Left lobe of liver (tissue), 2 donors: ENCODE measurements around the gene HSPA12B. TPM values are rescaled to one million over a fixed set of nuclear protein-coding genes. Genes with fewer than 3 reads are reported as not detected.
A peak's percentile ranks its signal among the peaks of the same experiment; 100 is the strongest.

ENCODE experiments used
- ATAC-seq: fragments of 200-7000 bp; cut with Tn5 transposase; one replicate; pipeline ENCODE4 v1.9.1; 2020; ENCODE audit warnings: mild to moderate bottlenecking, moderate library complexity
- DNase-seq: peaks from one replicate; pipeline ENCODE4 v3.0.0-alpha.2; 2020; ENCODE audit warnings: low spot score
- total RNA-seq: library from RNA; stranded (reverse); gene quantifications from one replicate; pipeline ENCODE4 v1.2.1, GENCODE V29; 2021
- donor health status: DM: no; HTN: no; CAD: no; lungs with moderate emphysema.
- donor health status: DM: no; HTN: yes; CAD: no.

The HSPA12B gene
- total RNA-seq, 1 donor from 2014 or later, result 1.4 TPM

DNA sequence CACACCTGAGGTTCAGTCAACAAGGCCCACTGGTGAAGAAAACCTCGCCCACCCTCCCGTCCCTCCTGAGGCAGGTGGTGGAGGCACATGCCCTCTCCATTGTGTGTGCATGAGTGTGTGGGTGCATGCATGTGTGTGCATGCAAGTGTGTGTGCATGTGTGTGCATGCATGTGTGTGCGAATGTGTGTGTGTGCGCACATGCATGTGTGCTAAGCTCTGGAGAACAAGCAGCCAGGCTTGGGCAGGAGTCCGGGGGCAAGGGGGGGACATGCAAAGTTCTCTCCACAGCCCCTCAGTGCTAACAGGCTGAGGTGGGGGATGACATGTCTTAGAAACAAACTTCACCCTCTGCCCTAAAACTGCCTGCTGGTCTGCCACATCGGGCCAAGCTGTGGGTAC is 3.1 kb upstream of the HSPA12B start:
- ATAC-seq, result no peak
- DNase-seq, result no peak

DNA sequence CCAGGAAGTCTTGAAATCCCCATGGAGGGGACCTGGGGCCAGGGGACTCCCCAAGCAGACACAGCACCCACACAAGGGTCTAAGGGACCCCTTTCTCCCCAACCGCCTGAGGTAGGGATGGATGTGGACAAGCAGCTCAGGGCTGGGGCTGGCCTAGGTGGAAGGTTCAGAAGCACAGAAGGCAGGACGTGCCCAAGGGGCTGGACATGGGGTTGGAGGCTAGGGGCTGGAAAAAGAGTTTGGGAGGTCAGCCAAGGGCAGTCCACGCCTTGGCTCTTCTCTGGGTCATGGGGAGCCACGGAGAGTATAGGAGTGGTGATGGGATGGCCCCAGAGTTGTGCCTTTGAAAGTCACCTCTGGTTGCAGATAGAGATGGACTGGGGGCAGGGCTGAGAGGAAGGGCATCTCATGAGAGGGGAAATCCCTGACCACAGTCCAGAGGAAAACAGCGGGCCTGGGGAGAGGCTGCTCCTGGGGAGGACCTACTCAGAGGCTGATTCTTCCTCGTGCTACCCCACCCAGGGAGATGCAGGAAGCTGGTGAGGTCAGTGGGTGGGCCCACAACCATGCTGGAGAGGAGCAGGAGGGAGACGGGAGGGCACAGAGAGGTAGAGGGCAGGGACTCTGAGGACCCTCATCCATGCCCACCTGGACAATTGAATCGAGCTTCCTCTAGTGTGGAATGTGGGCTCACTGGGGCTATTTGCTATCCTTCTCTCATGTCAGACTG is 2.5 kb upstream of the HSPA12B start:
- DNase-seq, result no peak

DNA sequence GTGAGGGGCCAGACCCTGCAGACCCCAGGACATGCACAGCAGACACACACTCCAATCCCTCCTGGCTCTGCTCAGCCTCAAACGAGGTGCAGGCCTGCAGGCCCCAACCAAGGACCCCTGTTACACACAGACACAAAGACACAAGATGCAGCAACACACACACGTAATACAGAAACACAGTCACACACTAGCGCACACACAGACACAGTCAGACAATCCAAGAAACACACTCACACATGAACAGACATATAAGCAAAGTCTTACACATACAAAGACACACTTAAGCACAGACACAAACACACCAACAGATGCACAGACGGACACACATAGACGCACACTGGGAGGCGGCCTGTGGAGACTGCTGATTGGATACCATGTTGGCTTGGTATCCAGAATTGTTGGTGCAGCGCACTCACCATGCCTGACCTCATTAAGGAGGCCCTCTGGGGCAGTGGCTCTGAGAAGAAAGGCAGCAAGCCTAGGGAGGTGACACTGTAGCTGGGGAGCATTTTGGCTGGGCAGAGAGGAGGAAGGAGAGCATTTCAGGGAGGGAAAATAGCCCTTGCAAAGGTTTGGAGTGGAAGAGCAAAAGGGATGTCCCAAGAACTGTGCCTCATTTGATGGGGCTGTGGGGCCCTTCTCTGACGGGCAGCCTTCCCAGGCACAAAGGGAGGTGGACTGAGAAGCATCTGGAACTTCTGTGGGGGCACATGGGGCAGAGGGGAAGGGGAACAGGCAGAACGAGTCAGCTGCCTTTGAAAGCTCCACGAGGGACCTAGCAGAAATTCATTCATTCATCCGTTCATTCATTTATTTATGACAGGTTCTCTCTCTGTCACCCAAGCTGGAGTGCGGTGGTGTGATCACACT is 1.4 kb upstream of the HSPA12B start:
- DNase-seq (no peak), ATAC-seq (no peak)

More for the DNA sequence above, 2.5 kb upstream of the HSPA12B start:
- no peak for ATAC-seq

DNA sequence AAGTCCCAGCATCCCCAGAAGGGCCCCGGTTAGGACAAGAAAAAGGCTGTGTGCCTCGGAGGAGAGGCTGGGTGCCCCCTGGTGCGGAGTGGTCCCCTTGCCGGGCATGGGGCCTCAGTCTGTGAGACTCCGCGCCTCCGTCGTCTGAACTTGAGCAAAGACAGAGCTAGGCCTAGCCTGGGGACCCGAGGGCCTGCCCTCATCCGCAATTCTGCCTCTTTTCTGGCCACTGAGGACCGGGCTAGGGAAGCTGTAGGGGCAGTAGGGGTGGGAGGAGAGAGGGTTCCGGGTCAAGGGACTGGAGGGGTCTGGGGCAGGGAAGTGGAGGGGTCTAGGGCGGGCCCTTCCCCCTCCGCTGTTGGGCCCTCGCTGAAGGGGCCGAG is 550 bp upstream of the HSPA12B start:
- no peak for ATAC-seq
- DNase-seq, result no peak

DNA sequence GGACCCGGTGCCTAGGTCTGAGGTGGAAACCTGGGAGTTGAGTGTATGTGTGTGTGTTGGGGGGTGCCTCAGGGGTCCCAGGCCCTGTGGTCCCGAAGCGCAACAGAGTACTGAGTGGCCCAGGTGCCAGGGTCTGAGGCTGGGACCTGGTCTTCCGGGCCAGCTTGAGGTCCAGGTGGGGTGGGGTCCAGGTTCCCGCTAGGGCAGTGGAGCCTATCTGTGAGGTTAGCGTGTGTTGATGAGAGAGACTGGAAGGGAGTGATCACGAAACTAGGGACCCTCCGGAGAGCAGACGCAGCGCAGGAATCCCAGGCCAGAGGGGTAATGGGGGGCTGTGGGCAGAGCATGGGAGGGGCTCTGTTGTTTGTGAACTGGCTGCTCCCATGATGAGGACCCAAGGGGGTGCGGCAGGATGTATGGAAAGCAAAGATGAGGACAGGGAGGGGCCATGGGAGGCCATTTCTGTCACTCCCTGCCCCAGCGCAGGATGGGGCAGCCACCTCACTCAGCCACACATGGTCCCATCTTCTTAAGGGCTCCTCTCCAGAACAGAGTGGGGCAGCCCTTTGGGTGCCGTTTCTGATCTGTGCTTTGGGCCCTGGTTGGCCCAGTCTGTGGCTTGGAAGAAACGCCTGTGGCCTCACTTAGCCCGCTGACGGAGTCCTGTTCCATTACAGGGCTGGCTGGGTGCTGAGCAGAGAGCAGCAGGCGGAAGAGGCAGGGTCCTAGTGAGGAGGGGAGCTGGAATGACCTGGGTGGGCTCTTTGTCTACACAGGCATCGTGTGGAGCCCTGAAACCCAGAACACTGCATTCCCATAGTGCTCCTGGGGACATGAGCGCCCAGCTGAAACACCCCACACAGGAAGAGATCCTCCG is 872 bp downstream of the HSPA12B start:
- DNase-seq (no peak), ATAC-seq (no peak)

DNA sequence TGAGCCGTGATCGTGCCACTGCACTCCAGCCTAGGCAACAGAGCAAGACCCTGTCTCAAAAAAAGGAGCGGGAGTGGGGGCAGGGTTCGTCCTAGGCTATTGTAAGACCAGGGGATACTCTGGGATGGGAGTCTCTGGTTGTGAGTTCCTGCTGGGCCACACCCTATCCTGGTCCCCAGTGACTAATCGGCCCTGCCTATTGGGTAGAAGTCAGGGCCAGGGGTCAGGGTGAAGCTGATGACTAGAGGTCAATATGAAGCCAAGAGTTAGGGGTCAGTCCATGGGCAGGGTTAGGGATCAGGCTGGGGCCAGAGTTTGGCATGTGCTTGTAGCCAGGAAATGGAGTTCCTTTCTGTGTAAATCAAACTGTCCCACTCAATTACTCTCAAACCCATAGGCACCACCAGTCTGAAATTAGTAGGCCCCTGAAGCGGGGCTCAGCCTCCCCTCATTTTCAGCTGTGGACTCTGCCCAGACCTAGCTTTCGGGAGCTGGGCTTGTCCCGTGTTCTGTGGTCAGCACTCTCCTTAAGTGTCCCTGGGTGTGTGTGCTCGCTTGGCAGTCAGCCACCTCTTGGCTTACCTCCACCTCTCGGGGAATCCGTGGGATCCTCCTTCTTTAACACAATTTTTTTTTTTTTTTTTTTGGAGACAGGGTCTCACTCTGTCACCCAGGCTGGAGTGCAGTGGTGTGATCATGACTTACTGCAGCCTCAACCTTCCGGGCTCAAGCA is 1.8 kb downstream of the HSPA12B start:
- DNase-seq (no peak), ATAC-seq (peak; percentile 19)

DNA sequence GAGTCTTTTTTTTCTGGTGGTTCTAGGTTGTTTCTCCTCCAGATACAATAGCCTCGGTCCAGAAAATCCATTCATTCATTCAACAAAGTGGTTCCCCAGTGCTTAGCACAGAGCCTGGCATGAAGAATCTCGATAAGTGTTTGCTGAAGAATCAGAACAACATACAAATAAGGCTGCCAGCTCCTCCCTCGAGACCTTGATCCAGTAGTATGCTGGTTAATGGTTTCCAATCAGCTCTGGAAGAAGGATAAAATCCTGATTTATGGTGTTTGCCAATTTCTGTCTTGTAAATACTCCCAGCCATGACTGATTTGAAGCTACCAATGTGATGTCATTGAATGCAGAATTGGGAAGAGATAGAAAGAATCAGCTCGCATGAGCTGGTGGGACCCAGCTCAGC is 3.3 kb downstream of the HSPA12B start:
- DNase-seq (no peak), ATAC-seq (no peak)

DNA sequence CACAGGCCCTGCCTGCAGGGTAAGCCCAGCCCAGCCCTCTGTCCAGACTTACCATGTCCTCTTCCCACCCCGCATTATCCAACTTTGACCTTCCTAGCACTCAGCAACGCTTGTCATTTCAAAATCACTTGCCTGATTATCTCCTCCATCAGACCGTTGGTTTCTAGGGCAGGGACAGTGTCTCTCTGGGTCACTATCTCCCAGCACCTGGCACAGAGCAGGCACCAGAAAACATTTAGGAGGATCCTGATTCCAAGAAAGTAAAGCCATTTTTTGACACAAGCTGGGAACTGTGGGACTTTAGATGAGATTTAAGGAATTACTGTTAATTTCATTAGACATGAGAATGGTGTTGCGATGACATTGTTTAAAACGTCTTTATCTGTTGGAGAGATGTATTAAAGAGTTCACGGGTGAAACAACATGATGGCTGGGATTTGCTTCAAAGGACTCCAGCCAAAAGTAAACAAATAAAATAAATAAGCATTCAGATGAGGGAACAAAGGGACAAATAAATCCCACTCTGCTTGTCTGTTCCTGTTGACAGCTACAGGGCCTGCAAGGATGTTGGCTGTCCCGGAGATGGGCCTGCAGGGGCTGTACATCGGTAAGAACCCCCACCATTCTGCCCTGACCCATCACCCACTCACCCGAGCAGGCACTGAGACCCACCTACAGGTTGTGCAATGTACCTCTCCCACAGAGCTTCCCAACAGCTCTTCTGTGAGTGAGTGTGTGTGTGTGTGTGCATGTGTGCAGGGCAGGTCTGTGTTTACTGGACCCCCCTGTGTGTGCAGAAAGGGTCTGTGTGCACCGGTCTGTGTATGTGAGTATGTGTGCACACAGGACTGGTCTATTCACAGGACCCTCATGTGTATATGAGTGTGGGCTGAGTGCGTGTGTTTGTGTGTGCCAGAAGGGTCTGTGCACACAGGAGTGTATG is 5.9 kb downstream of the HSPA12B start:
- ATAC-seq, result peak; percentile 76
- no peak for DNase-seq

DNA sequence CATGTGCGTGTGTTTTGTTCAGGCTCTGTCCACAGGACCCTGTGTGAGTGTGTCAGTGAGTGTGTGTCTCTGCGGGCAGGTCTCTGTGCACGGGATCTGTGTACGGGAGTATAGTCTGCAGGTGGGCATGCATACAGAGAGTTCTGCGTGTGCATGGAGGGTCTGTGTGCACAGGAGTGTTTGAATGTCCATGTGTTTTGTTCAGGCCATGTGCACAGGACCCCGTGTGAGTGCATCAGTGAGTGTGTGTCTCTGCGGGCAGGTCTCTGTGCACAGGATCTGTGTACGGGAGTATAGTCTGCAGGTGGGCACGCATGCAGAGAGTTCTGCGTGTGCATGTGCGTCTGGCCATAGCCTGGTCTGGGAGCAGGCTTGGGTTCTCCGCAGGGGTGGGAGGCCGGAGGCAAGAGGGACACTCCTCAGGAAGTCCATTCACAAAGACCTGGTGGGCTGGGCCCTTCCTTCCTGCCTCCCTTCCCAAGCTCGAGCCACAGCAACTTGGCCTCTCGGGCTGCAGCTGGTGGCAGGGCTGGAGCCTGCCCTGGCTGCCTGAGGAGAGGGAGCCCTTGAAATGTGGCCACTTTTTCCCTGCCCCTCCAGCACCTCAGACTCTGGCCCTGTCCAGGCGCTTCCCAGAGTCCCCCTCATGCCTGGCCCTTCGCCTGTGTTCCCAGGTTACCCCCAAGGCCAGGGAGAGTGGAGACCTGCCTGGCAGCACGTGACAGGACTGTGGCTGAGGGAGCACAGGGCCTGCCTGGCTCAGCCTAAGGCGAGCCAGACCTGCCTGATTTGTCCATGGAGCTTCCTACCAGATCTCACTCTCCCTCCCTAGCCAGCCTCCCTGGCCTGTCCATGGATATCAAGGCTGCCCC is 6.8 kb downstream of the HSPA12B start:
- no peak for DNase-seq

DNA sequence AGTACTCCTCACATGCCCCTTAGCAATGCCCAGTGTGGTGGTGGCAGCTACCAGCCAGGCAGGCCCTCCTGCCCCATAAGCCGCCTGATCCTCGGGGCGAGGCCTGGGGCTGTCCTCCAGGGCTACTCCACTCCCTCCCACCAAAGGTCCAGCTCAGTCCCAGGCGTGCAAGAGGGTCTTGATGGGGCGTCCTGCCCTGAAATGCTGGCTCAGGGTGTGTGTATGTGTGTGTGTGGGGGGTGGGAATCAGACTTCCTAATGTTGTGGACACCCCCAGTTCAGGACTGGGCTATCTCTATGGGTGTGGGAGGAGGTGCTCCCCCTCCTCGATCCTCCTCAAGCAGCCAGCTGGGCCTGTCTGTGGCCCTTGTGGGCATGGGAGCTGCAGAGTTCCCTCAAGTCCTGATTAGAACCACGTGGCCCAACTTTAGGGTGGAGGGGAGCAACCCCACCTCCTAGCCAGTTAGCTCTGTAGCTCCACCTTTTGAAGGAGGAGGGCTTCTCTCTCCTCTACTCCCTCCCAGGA is 7.5 kb downstream of the HSPA12B start:
- no peak for ATAC-seq
- no peak for DNase-seq

More for the DNA sequence above, 6.8 kb downstream of the HSPA12B start:
- peak; percentile 41 for ATAC-seq

DNA sequence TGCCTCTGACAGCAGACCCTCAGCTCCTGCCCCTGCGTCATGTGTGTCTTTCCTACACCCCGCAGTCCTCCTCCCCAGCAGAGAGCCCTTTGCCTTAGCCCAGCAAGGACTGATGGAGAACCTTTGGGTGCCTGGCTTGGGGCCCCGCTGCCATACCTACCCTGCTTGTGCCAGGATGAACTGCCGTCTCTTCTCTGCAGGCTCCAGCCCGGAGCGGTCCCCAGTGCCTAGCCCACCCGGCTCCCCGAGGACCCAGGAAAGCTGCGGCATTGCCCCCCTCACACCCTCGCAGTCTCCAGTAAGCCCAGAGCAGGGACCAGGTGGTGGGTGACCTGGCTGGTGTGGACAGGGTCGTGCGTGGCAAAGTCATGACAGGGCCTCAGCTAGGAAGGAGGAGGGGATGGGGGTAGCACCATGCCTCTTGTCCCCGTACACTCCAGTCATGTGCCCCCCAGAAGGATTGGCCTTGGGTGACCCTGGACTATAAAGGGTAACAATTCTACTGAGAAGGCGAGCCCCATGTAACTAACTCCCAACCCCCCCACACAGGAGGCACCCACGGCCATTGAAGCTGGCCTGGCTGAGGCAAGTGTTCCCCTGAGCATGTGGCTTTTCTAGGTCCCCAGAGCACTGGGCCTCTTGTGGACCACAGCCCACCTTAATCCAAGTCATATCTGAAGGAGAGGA is 8.3 kb downstream of the HSPA12B start:
- no peak for ATAC-seq
- no peak for DNase-seq

DNA sequence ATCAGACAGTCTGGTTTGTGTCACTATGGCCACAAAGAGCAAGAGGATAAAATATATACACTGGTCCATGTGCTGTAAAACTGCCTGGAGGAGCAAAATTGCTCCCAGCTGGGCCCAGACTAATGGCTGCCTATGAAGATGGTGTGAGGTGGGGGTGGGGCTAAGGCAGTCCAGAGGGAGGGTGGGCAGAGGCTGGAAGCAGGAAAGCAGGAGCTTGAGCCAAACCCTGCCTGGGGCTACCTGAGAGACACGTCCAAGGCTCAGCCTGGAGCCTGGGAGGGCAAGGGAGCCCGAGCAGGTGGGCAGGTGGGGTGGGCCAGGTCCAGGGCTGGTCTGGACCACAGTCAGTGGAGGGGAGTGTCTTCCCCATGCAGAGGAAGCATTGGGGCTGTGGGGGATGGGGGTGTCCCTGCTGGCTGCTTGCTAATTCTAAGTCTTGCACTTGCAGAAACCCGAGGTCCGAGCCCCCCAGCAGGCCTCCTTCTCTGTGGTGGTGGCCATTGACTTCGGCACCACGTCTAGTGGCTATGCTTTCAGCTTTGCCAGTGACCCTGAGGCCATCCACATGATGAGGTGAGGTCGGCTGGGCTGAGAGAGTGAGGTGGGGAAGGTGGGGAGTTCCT is 9.5 kb downstream of the HSPA12B start:
- DNase-seq (no peak), ATAC-seq (no peak)

DNA sequence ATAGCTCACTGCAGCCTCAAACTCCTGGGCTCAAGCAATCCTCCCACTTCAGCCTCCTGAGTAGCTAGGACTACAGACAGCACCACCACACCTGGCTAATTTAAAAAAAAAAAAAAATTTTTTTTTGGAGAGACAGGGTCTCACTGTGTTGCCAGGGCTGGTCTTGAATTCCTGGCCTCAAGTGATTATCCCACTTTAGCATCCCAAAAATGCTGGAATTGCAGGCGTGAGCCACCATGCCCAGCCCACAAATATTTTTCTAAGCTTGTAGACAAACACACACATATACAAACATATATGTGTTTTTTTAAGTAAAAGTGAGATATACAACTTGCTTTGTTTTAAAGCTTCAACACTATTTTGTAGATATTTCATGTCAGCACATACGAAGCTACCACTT is 10.8 kb downstream of the HSPA12B start:
- no peak for DNase-seq
- no peak for ATAC-seq

DNA sequence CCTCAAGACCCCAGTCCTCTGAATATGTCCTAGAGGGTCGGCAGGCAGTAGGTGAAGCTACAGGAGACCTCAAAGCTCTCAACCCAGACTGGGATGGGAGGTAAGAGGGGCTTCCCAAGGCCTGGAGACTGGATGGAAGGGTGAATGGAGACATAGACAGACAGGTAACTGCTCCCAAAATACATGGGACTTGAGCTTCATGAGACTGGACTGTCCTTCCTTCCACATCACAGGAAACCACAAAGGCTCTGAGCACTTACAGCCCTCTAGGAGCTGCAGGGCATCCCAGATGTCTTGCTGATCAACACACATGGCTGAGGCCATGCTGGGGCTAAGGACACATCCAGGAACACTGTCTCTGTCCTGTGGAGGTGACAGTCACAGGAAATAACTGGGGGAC is 11.6 kb downstream of the HSPA12B start:
- ATAC-seq, result no peak

DNA sequence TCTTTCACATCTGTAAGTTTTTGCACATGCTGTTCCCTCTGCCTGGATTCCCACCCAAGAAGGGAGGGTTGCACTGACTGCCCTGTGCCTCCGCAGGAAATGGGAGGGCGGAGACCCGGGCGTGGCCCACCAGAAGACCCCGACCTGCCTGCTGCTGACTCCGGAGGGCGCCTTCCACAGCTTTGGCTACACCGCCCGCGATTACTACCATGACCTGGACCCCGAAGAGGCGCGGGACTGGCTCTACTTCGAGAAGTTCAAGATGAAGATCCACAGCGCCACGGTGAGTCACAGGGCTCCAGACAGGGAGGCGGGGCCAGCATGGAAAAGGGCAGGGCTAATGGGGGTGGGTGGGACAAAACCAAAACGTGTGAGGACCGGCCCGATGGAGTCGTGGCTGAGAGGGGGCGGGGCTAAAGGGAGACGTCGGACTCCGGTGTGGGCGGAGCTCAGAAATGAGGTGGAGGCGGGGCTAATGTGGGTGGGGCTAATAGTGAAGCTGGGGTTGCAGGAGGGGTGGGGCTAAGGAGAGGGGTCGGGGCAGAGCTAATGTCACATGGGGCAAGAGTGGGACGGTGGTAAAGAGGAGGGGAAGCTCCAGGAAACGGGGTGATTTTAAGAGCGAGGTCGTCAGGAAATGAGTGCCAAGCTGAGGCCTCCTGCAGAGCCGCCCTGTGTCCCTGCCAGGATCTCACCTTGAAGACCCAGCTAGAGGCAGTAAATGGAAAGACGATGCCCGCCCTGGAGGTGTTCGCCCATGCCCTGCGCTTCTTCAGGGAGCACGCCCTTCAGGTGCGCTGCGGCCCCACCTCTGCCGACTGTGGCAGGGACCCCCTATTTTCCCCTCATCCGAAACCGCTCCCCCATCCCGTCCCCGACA is 12.6 kb downstream of the HSPA12B start:
- ATAC-seq, result peak; percentile 61
- no peak for DNase-seq

More for the DNA sequence above, 11.6 kb downstream of the HSPA12B start:
- DNase-seq, result no peak

DNA sequence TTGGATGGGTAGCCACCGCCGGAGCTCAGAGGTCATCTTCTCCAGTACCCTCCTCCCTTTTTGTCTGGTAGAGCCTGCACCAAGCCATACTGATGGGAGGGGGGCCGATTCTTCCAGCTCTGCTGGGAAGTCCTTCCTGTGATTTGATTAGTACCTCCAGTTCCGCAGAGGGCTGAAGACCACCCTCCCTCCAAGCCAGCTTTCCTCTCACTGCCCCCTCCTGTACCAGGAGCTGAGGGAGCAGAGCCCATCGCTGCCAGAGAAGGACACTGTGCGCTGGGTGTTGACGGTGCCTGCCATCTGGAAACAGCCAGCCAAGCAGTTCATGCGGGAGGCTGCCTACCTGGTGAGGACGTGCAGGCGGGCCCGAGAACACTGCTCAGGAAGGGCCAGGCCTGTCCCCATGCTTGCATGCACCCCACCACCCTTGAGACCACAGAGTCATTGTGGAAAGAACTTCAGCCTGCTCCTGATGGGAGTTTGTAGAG is 13.2 kb downstream of the HSPA12B start:
- no peak for DNase-seq
- ATAC-seq, result no peak
